ENCODE measurements around the gene TAL1. TPM values are rescaled to one million over a fixed set of nuclear protein-coding genes. Genes with fewer than 3 reads are reported as not detected.

TAL1 gene
- total RNA-seq, 4 donors from 2014 or later: 3.0 to 4.2 (median 3.6) TPM

- TF ChIP-seq POLR2AphosphoS5 (IDR thresholded peaks at IDR 0.05) (no peak), POLR2A (IDR thresholded peaks at IDR 0.05) (no peak), EP300 (IDR thresholded peaks at IDR 0.05) (no peak), CTCF (IDR thresholded peaks at IDR 0.05) (no peak)
- no peaks in the 10 kb centered on the region for H3K4me1 ChIP-seq
- H3K9me3 ChIP-seq: no peaks in the 10 kb centered on the region
- peaks cover 0 to 5% of the 10 kb centered on the region in 2 donors for H3K36me3 ChIP-seq
- no peak overlapping the region for H3K27ac ChIP-seq
- no peak overlapping the region for H3K4me3 ChIP-seq
- ATAC-seq: no peak
- WGBS, 2 donors (ENCODE audit: low coverage in 1 of 2): 70 to 100% methylated on average over 1 to 2 of the region's 4 CpGs
- H3K27me3 ChIP-seq: peaks cover 35% of the 10 kb centered on the region
These were observed 13.0 kb downstream of the TAL1 start for GRCh38 chr1:47219001-47219400.

- H3K9me3 ChIP-seq: no peaks in the 10 kb centered on the region
- WGBS, 2 donors (ENCODE audit: low coverage in 1 of 2): 77 to 78% methylated on average over 8 to 12 of the region's 12 CpGs
- no peak overlapping the region for H3K27ac ChIP-seq
- peaks cover 0 to 5% of the 10 kb centered on the region in 2 donors for H3K36me3 ChIP-seq
- H3K4me3 ChIP-seq: no peak overlapping the region
- TF ChIP-seq POLR2A (IDR thresholded peaks at IDR 0.05) (no peak), POLR2AphosphoS5 (IDR thresholded peaks at IDR 0.05) (no peak), CTCF (IDR thresholded peaks at IDR 0.05) (no peak)
- peaks cover 18% of the 10 kb centered on the region for H3K27me3 ChIP-seq
- peaks cover 0 to 5% (median 0%) of the 10 kb centered on the region in 3 donors for H3K4me1 ChIP-seq
- no peak for ATAC-seq
These were observed 15.6 kb downstream of the TAL1 start for GRCh38 chr1:47216278-47217059.

- no peak for ATAC-seq
- peaks cover 0 to 5% of the 10 kb centered on the region in 2 donors for H3K36me3 ChIP-seq
- H3K27me3 ChIP-seq: peaks cover 16% of the 10 kb centered on the region
- 93% methylated on average over 4 of the region's 4 CpGs; no CpG with 5 or more reads in 1 of the 2 donors for WGBS, 2 donors (ENCODE audit: low coverage in 1 of 2)
- H3K27ac ChIP-seq: no peak overlapping the region
- peaks cover 0 to 5% (median 0%) of the 10 kb centered on the region in 3 donors for H3K4me1 ChIP-seq
- no peak overlapping the region for H3K4me3 ChIP-seq
- no peaks in the 10 kb centered on the region for H3K9me3 ChIP-seq
- TF ChIP-seq POLR2A (IDR thresholded peaks at IDR 0.05) (no peak), POLR2AphosphoS5 (IDR thresholded peaks at IDR 0.05) (no peak), CTCF (IDR thresholded peaks at IDR 0.05) (no peak), EP300 (IDR thresholded peaks at IDR 0.05) (no peak)
These were observed 16.3 kb downstream of the TAL1 start for GRCh38 chr1:47215713-47216112.

- Histone ChIP-seq H3K9me3 (no peaks in the 10 kb centered on the region), H3K27ac (no peak overlapping the region), H3K36me3 (peaks cover 0 to under 1% of the 10 kb centered on the region in 2 donors), H3K4me1 (peaks cover 0 to 5% (median 0%) of the 10 kb centered on the region in 3 donors), H3K27me3 (peaks cover 21% of the 10 kb centered on the region), H3K4me3 (no peak overlapping the region)
- no peak for ATAC-seq
- WGBS, 2 donors (ENCODE audit: low coverage in 1 of 2): 63 to 100% methylated on average over 1 to 2 of the region's 3 CpGs
- no peak for TF ChIP-seq POLR2A (IDR thresholded peaks at IDR 0.05)
- TF ChIP-seq CTCF (IDR thresholded peaks at IDR 0.05): no peak
- no peak for TF ChIP-seq EP300 (IDR thresholded peaks at IDR 0.05)
- TF ChIP-seq POLR2AphosphoS5 (IDR thresholded peaks at IDR 0.05): no peak
These were observed 17.5 kb downstream of the TAL1 start for GRCh38 chr1:47214549-47214948.

Measured in gastroesophageal sphincter (tissue), 4 donors.